Stimulated activated CD4-positive, alpha-beta T cell treated with anti-CD3 and anti-CD28 coated beads, Interleukin-15, amount 100 ng/mL, for 48 hours (primary cell): ENCODE results near the gene ZNF28.
"Not testable (repeated sequence)": the region's sequence is repeated elsewhere in the genome, so short reads cannot be mapped to it uniquely, and the experiment has no call there.

Experiments used
- DNase-seq, 2 donors: peaks; one replicate each; pipeline ENCODE4 v3.0.0-alpha.2; 2020; ENCODE audit warnings: low read depth in 2 of 2

The ZNF28 gene

GRCh38 chr19:52821204-52821960, at the start of gene ZNF28:
ZNF28 (minus strand) TSS chr19:52821633; CDS start chr19:52817958, 3,675 bp downstream.
- DNase-seq = peak; percentile 39 to 52

GRCh38 chr19:52868031-52868430, 46.6 kb upstream of the ZNF28 start:
- not testable (repeated sequence) for DNase-seq

GRCh38 chr19:52857378-52858191, 36.2 kb upstream of the ZNF28 start, which contains the start of gene ZNF468:
ZNF468 (minus strand) TSS chr19:52857619; CDS start chr19:52854272, 3,347 bp downstream.
- peak; percentile 41 to 49 for DNase-seq

GRCh38 chr19:52856540-52857377, 35.3 kb upstream of the ZNF28 start:
- DNase-seq = not testable (repeated sequence)

- not testable (repeated sequence) for DNase-seq
These were observed 25.9 kb upstream of the ZNF28 start for GRCh38 chr19:52847352-52847751.

GRCh38 chr19:52840825-52841465, 19.5 kb upstream of the ZNF28 start:
- not testable (repeated sequence) for DNase-seq

GRCh38 chr19:52834289-52834688, 12.9 kb upstream of the ZNF28 start:
- not testable (repeated sequence) for DNase-seq

- not testable (repeated sequence) for DNase-seq
These were observed 12.1 kb upstream of the ZNF28 start for GRCh38 chr19:52833541-52833940.

- not testable (repeated sequence) for DNase-seq
These were observed 8.4 kb upstream of the ZNF28 start for GRCh38 chr19:52829866-52830265.

GRCh38 chr19:52825765-52826164, 4.3 kb upstream of the ZNF28 start:
- no peak for DNase-seq

- DNase-seq = no peak
These were observed 2.2 kb upstream of the ZNF28 start for GRCh38 chr19:52823676-52824075.

- DNase-seq = peak in 1 of 2 donors; percentile 5
These were observed 795 bp downstream of the ZNF28 start for GRCh38 chr19:52820472-52821203.

GRCh38 chr19:52809801-52810200, 11.6 kb downstream of the ZNF28 start:
- DNase-seq = no peak

GRCh38 chr19:52799950-52800640, 21.3 kb downstream of the ZNF28 start:
- DNase-seq = not testable (repeated sequence)

GRCh38 chr19:52789440-52789839, 32.0 kb downstream of the ZNF28 start:
- no peak for DNase-seq

GRCh38 chr19:52786464-52787354, 34.7 kb downstream of the ZNF28 start, which contains the start of gene ZNF600:
ZNF600 (minus strand) TSS chr19:52786791; CDS start chr19:52778888, 7,903 bp downstream.
- peak; percentile 59 to 66 for DNase-seq

GRCh38 chr19:52786078-52786463, 35.4 kb downstream of the ZNF28 start:
- DNase-seq = no peak

- DNase-seq = no peak
These were observed 35.9 kb downstream of the ZNF28 start for GRCh38 chr19:52785506-52785905.

- not testable (repeated sequence) for DNase-seq
These were observed 38.6 kb downstream of the ZNF28 start for GRCh38 chr19:52782864-52783263.
